GM12878 (cell line): ENCODE measurements around the gene MLN.

Experiments used
- CHD4 ChIP-seq: fragments of 200-600 bp; sonication (generic); IDR thresholded peaks from 2 replicates; pipeline ENCODE4 v1.6.1; 2016; ENCODE audit warnings: mild to moderate bottlenecking
- POLR2A ChIP-seq: IDR thresholded peaks from 2 replicates; pipeline ENCODE4 v1.6.1; 2011; ENCODE audit warnings: low read depth, mild to moderate bottlenecking, low read length
- TARDBP ChIP-seq: IDR thresholded peaks from 2 replicates; pipeline ENCODE4 v1.6.1; 2016; ENCODE audit warnings: borderline replicate concordance
- TF ChIP-seq, protein P1 (sequence below), 3 experiments: IDR thresholded peaks in 2 of 3; conservative IDR thresholded peaks in 1 of 3; 2 replicates each; pipeline ENCODE4 v1.5.1; 2011; ENCODE audit warnings: low read depth in 3 of 3, low read length in 3 of 3, mild to moderate bottlenecking in 3 of 3, control low read depth in 2 of 3, moderate library complexity in 2 of 3, inconsistent platforms in 1 of 3, mixed read lengths in 1 of 3; ENCODE audit not compliant: control insufficient read depth in 2 of 3, insufficient read depth in 1 of 3; ENCODE audit errors: extremely low read depth in 1 of 3

DNA sequence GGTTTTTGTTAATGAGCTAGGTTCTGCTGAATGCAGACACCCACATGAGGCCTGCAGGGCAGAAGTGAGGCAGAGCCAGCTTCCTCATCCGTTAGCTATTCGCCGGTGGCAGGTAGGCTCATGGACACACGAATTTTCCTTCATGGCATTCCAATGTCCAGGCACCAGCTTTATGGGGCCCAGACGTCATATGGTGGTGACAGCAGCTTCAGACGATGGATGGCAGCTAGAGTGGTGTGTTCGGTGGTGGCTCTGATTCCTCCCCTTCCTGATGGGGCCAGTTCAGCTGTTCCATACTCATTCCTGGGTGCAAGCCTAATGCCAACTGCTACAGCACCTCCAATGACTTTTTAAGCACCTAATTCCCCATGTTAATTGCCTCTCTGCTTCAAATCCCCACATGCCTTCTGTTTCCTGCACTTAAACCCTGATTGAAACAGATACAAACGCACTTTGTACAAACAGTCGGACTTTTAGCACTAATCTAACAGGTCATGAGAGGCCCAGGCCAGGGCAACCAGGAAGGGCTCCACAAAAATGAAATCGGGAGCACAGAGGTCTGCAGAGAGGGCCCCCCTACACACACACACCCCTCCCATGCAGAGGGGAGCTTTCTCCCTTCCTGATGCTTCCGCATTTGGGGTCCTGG lies 35.7 kb upstream of the MLN start:
- TF ChIP-seq TARDBP (no peak), POLR2A (no peak), CHD4 (no peak)
- TF ChIP-seq, protein P1, sequence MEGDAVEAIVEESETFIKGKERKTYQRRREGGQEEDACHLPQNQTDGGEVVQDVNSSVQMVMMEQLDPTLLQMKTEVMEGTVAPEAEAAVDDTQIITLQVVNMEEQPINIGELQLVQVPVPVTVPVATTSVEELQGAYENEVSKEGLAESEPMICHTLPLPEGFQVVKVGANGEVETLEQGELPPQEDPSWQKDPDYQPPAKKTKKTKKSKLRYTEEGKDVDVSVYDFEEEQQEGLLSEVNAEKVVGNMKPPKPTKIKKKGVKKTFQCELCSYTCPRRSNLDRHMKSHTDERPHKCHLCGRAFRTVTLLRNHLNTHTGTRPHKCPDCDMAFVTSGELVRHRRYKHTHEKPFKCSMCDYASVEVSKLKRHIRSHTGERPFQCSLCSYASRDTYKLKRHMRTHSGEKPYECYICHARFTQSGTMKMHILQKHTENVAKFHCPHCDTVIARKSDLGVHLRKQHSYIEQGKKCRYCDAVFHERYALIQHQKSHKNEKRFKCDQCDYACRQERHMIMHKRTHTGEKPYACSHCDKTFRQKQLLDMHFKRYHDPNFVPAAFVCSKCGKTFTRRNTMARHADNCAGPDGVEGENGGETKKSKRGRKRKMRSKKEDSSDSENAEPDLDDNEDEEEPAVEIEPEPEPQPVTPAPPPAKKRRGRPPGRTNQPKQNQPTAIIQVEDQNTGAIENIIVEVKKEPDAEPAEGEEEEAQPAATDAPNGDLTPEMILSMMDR (IDR thresholded peaks at IDR 0.05 in 2 of 3, conservative IDR thresholded peaks at IDR 0.05 in 1 of 3; ENCODE audit: control insufficient read depth in 2 of 3, extremely low read depth in 1 of 3, insufficient read depth in 1 of 3, low read depth in 3 of 3, low read length in 3 of 3) = no peak
